ENCODE results near the gene AK2.
"Not testable (repeated sequence)": the region's sequence is repeated elsewhere in the genome, so short reads cannot be mapped to it uniquely, and the experiment has no call there.

The AK2 gene

DNA sequence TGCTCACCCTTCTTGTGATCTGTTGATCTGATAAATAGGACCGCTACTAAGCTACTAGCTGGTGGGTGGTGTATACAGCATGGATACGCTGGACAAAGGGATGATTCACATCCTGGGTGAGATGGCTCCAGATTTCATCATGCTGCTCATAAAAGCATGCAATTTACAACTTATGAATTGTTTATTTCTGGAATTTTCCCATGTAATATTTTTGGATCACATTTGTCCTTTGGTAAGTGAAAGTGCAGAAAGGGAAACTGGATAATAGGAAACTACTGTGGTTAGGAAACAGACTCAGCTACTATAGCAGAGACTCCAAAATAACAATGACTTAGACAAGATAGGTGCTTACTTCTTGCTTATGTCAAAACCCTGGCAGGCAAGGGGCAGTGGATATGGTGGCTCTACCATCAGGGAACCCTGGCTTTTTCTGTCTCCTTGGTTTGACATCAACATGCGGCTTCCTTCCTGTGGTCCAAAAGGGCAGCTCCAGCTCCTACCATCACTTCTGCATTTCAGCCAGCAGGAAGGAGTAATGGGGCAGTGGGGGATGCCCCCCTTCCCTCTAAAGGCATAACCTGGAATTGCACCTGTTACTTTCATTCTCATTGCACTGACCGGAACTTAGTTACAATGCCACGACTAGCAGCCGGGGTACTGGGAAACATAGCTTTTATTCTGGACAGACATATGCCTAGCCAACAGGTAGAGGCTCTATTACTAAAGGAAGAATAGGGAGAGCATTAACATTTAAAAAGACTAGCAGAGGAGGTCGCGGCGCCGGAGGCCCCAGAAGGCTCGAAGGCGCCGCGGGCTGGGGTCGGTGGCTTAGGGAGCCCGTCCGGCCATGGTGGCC lies 13.8 kb upstream of the AK2 start:
- DNase-seq (ENCODE audit: low spot score), result no peak

DNA sequence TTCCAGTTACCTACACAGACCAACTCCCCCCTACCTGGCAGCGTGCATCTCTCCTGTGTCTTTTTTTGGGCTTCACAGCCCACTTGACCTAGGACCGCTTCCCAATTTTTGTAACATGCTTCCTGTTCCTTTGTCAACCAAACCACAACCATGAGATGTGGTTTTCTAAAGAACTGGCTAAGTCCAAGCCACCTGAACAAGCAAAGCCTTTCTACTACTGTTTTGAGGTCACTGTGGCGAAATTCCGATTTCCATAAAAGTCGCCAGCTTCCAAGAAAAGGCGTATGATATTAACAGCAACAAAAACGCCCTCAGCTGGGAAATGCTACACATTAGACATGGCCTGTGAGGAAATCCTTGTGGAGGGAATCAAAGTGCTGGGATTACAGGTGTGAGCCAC lies 12.7 kb upstream of the AK2 start:
- no peak for DNase-seq (ENCODE audit: low spot score)

GRCh38 chr1:33048426-33048825 lies 11.7 kb upstream of the AK2 start:
- DNase-seq (ENCODE audit: low spot score), result no peak

- no peak for DNase-seq (ENCODE audit: low spot score)
These were observed 11.2 kb upstream of the AK2 start for GRCh38 chr1:33047839-33048305.

- DNase-seq (ENCODE audit: low spot score), result no peak
These were observed 10.6 kb upstream of the AK2 start for GRCh38 chr1:33047290-33047689.

DNA sequence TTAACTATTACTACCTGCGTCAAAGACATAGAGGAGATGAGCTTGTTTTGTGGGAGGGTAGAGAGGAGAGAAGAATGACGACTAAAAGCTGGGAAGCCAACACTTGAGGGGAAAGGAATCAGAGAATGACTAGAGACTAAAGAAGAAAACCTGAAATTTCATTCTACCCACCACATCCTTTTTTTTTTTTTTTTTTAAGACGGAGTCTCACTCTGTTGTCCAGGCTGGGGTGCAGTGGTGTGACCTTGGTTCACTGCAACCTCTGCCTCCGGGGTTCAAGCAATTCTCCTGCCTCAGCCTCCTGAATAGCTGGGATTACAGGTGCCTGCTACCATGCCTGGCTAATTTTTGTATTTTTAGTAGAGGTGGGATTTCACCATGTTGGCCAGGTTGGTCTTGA lies 9.6 kb upstream of the AK2 start:
- DNase-seq (ENCODE audit: low spot score), result not testable (repeated sequence)

DNA sequence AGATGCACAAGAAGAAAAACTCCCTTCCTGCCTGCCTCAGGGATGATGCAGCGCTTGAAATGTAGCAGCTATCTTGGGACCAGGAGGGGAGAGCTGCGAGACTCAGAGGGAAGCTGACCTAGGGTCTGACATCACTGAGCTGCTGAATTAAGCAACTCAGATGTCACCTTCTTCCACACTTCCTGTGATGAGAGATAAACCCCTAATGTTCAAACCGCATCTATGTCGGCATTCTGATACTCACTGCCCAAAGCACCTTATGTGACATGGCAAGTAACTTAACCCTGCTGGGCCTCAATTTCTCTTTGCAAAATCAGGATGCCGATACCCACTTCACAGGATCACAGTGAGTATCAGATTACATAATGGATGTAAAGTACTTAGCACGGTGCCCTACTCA lies 9.1 kb upstream of the AK2 start:
- DNase-seq (ENCODE audit: low spot score), result no peak

DNA sequence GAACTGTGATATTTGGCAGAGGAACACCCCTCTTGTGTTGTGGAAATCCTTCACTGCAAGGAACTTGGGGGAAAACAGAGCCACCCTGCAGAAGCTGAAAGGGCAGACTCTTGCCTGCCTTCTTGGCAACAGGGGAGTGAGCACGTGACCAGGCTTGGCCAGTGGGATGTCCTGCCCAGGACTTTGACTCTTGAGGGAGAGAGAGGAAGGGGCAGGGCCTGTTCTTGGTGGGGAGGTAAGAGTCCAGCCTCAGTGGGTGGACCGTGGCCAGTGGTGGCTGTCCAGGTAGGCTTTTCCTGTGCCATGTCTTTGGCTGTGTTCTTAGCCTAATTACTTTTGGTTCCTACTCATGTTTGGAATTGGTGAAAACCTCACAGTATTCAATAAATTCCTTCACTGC lies 8.6 kb upstream of the AK2 start:
- DNase-seq (ENCODE audit: low spot score), result no peak

- DNase-seq (ENCODE audit: low spot score), result no peak
These were observed 6.8 kb upstream of the AK2 start for GRCh38 chr1:33043267-33044092.

DNA sequence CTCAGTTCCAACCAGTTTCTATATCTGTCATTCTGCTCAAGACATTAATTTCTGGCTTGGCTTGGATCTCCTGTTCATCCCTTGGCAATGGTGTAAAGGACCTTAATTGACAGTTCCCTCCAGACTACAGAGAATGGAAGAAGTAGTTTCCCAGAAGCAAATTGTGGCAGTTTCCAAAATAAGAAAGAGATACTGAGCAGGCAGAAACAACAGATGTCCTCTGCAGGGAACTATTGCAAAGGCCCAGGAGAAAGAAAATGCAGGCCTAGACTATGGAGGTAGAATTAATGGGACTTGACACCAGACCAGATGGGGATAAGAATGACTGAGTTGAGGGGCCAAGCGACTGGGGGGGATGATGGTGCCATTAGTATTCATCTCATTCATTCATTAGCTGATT lies 6.1 kb upstream of the AK2 start:
- no peak for DNase-seq (ENCODE audit: low spot score)

DNA sequence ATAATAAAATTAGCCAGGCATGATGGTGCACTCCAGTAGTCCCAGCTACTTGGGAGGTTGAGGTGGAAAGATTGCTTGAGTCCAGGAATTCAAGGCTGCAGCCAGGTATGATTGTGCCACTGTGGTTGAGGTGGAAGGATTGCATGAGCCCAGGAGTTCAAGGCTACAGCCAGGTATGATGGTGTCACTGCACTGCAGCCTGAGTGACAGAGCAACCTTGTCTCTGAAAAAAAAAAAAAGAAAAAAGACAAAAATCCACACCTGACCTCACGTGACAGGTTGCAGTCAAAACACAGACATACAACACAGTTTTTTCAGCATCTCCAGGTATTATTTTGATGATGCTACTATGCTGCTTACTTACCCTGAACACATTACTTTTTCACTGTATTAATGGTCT lies 4.3 kb upstream of the AK2 start:
- no peak for DNase-seq (ENCODE audit: low spot score)

DNA sequence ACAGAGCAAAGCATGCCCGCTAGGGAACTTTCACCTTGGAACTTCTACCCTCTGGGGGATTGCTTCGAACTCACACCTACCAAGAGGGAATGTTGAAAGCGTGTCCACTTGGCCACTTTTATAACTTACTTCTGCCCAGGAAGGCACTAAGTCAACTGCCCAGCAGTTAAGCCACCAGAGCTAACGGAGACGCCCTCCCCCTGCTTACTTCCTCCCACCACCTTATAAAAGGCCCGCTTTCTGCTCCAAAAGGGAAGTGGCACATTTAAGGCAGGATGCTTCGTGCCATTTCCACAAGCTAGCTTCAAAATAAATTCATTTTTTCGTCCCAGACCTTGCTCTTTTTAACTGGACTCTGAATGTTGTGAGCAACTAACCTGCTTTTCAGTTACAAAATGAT lies 3.2 kb upstream of the AK2 start:
- no peak for DNase-seq (ENCODE audit: low spot score)

DNA sequence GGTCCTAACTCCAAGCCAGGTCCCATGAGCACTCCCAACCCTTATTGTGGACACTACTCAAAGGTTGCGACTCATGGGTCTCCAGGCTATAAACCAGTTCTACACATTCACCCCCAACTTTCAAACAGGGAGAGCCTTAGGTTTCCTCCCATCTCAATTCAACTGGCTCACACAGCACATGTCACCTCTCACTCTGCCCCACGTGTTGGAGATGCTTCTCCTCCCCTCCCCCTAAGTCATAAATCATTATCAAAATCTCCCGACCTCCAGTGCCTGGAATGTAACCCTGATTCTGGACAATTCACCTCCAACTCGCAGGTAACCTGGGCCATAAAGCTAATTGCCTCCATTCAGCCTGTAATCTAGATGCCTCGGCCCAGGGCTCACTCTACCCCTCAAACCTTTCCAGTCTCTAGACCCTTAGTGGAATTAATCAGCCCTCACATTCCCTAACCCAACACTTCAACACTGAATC lies 595 bp downstream of the AK2 start:
- no peak for DNase-seq (ENCODE audit: low spot score)

- no peak for DNase-seq (ENCODE audit: low spot score)
These were observed 4.4 kb downstream of the AK2 start for GRCh38 chr1:33032126-33032869.

- no peak for DNase-seq (ENCODE audit: low spot score)
These were observed 5.2 kb downstream of the AK2 start for GRCh38 chr1:33031506-33031905.

GRCh38 chr1:33030575-33030974 lies 6.1 kb downstream of the AK2 start:
- no peak for DNase-seq (ENCODE audit: low spot score)

DNA sequence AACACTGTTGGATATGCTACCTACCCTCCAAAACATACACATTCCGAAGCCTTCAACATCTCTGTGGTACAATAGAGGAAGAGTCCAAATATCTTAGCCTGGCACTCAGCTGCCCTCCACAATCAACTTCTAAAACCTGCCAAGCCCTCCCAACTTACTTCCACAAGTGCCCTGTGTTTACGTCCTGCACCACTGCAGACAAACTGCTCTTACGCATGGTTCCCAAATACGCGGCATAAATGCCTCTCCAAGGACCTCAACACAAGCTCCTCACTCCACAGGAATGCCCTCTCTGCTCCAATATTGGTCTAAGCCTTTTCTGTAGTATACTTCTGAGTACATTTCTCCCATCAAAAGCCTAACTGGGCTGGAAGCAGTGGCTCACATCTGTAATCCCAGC lies 6.8 kb downstream of the AK2 start:
- DNase-seq (ENCODE audit: low spot score), result no peak

DNA sequence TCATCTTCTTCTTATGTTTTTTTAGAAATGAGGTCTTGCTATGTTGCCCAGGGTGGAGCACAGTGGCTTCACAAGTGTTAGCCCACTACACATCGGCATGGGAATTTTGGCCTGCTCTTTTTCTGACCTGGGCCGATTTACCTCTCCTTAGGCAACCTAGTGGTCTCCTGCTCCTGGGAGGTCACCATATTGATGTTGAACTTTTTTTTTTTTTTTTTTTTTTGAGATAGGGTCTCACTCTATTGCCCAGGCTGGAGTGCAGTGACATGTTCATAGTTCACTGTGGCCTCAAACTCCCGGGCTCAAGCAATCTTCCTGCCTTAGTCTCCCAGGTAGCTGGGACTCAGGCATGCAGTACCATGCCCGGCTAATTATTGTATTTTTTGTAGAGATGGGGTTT lies 7.5 kb downstream of the AK2 start:
- DNase-seq (ENCODE audit: low spot score), result no peak

DNA sequence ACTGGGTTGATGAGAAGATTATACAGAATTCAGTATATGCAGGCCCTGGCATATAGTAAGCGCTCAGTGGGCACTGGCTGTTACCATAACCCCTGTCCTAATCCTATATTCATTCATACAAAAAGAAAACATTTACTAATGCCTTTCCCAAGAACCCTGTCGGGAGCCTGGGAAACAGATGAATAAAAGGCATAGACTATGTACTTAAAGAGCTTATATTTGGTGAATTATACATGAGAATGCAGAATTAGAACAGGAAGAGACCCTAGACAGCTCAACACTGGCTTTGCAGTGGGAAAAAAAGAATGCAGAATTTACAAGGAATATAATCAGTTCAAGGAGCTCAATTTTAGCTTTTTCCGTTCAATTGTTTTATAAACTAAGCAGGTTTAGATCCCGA lies 10.9 kb downstream of the AK2 start:
- DNase-seq (ENCODE audit: low spot score), result no peak

DNA sequence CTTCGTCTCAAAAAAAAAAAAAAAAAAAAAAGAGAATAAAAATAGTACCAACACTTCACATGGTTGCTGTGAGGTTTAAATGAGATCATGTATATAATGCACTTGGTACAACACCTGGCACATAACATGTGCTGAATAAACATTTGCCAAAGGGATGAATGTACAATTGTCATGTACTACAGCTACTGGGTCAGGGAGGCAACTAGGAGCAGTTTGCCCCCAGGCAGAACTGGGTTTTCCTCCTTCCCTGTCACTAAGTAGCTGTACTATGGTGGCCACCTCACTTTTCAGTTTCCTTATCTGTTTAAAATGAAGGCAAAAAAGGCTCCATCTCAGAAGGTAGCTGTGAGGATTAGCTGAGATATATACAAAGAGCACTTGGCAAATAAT lies 11.5 kb downstream of the AK2 start:
- DNase-seq (ENCODE audit: low spot score), result no peak

GRCh38 chr1:33024430-33025179 lies 12.1 kb downstream of the AK2 start:
- not testable (repeated sequence) for DNase-seq (ENCODE audit: low spot score)
